ENCODE data around the gene GNB1.

The GNB1 gene

DNA sequence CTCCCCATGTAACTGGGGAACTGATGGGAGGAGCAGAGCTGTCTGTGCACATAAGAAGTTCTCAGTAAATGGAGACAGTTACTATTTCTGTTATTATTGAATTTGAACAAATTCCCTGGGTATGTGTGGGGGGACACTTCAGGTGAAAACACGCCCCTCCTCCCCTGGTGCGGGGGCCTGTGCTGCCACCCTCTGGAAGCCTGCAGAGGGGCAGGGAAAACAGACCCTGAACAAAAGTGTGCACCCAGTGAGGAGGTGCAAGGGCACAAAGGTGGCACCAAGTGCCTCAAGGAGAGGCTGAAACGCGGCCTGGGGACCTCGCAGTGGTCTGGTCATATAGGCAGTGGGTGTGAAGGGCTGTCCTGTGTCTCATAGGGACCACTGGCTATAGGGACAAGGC lies 94.4 kb downstream of the GNB1 start:
- POLR2A ChIA-PET: no interaction called here
- no peak for DNase-seq (ENCODE audit: extremely low spot score)

DNA sequence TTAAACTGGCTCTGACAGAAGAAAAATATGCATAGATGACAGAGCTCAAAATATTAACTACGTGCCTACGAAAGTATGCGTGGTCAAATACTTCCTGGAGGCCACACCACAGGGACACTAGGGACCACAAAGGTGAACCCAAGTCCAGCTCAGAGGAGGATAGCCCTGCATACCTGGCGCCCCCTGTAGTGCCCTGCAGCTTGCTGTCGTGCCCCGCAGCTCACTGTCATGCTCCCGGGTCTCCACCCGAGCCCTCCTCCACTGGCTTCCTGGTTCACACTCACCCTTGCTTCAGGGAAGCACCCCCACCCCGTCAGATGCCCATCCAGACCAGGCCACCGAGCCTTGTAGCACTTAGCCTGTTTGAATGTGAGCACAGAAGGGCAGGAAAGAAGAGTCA lies 95.9 kb downstream of the GNB1 start:
- CTCF ChIA-PET: no interaction called here
- POLR2A ChIA-PET: no interaction called here
- DNase-seq (ENCODE audit: extremely low spot score): no peak
- TF ChIP-seq SP1 (IDR thresholded peaks at IDR 0.05) (no peak), CTBP1 (IDR thresholded peaks at IDR 0.05; ENCODE audit: borderline replicate concordance) (no peak), LEF1 (IDR thresholded peaks at IDR 0.05; ENCODE audit: borderline replicate concordance) (no peak), FOXM1 (IDR thresholded peaks at IDR 0.05; ENCODE audit: borderline replicate concordance) (no peak), FOXA1 (IDR thresholded peaks at IDR 0.05) (no peak), ELF4 (IDR thresholded peaks at IDR 0.05) (no peak), NFRKB (IDR thresholded peaks at IDR 0.05) (no peak), TARDBP (IDR thresholded peaks at IDR 0.05) (no peak)

More for the DNA sequence above, 94.4 kb downstream of the GNB1 start:
- CTCF ChIA-PET: no interaction called here
- TF ChIP-seq SUZ12 (IDR thresholded peaks at IDR 0.05) (no peak), FOXK2 (IDR thresholded peaks at IDR 0.05) (no peak), ELF4 (IDR thresholded peaks at IDR 0.05) (no peak), ZNF384 (IDR thresholded peaks at IDR 0.05) (no peak), ARNT (IDR thresholded peaks at IDR 0.05) (no peak), NFRKB (IDR thresholded peaks at IDR 0.05) (no peak), FOXM1 (IDR thresholded peaks at IDR 0.05; ENCODE audit: borderline replicate concordance) (no peak), L3MBTL2 (conservative IDR thresholded peaks at IDR 0.05) (no peak), BHLHE40 (IDR thresholded peaks at IDR 0.05; ENCODE audit: borderline replicate concordance) (no peak)

DNA sequence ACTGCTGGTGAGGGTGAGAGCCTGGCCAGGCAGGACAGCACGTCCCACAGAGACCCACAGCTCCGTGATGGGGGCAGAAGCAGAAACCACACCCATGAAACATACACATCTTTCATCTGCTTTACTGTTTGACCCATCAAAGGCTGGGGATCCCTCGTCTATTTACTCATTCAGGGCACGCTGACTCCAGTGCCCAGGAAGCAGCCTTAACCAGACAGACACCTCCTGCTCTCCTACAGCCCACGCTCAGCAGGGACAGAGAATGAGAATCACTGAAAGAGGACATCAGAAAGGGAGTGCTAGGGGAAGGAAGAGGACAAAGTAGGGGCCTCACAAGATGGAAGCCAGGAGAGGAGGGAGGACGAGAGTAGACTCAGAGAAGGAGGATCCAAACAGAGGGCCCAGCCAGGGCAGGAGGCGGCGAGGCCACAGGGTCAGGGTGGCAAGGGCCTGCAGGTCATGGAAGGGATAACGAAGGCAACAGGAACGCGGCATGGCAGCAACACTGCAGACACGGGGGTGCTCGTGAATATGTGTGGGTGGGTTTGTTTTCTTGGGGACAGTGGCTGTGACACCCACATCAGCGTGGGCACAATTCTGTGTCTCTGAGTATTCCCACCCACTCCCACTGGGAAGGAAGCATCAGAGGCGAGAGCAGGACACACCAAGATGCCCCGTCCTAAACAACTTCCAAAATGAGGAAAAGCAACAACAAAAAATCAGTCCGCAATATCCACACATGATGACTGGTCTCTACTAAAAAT lies 97.2 kb downstream of the GNB1 start:
- TF ChIP-seq SUZ12 (IDR thresholded peaks at IDR 0.05): no peak
- no peak for TF ChIP-seq ARNT (IDR thresholded peaks at IDR 0.05)
- ChIA-PET CTCF (no interaction called here), POLR2A (no interaction called here)
- DNase-seq (ENCODE audit: extremely low spot score): no peak

DNA sequence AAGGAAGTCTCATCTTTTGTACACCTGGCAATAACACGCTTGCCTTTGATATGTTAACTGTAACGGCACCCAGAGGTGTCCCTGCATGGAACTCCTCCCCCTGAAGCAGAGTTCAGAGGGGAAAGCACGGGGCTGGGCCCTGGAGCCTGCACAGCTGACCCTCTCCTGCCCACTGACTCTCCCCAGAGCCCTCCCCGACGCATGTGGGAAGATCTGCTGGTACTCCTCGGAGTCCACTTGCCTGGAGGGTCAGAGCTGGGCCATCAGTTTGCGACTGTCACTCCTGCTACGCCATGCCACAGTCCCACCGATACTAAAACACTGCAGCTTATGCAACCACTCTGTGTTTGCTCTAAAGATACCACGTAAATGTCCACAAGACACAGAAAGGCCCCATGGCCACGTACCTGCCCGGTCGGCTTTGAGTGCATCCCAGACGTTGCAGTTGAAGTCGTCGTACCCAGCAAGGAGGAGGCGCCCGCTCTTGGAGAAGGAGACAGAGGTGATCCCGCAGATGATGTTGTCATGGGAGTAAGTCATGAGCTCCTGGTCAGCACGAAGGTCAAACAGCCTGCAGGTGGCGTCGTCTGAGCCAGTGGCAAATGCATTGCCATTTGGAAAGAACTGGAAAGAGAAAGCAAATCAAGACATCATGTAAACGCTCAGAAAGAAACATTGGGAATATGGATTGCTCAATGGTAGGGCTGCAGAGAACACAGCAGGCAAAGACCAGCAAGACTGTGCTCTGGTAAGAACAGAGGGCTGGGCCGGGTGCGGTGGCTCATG lies 102.0 kb downstream of the GNB1 start:
- CTCF ChIA-PET: interaction anchor here (0.7 to 1.7 kb wide), 5 partner anchors 8 to 134 kb away, joined by 3 to 11 read pairs (median 3); no protein-coding TSS in a partner anchor
- DNase-seq (ENCODE audit: extremely low spot score): peak; percentile 34
- POLR2A ChIA-PET: interaction anchor here (1.2 kb wide), 2 partner anchors 9 to 119 kb away, joined by 3 to 4 read pairs; no protein-coding TSS in a partner anchor
- TF ChIP-seq NFRKB (IDR thresholded peaks at IDR 0.05): no peak

DNA sequence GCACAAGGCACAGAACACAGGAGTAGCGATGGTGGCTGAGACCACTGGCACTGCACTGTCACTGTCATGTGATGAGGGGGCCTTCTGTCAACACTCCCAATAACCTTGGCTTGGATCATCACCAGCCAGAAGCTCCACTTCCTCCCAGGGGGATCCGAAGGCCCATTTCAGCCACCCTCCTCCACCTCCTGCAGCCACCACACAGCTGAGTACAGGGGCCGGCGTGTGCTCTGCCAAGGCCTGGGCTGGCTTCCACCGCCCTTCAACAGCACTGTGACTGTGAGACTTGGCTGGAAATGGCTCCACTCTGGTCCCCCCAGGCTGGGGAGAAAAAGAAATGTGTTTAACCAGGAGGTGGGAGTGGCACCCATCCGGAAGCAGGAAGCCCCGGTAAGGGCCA lies 102.8 kb downstream of the GNB1 start:
- no peak for DNase-seq (ENCODE audit: extremely low spot score)
- TF ChIP-seq ELF4 (IDR thresholded peaks at IDR 0.05) (no peak), ZNF384 (IDR thresholded peaks at IDR 0.05) (no peak), SUZ12 (IDR thresholded peaks at IDR 0.05) (no peak), FOXM1 (IDR thresholded peaks at IDR 0.05; ENCODE audit: borderline replicate concordance) (no peak), ARNT (IDR thresholded peaks at IDR 0.05) (no peak), BHLHE40 (IDR thresholded peaks at IDR 0.05; ENCODE audit: borderline replicate concordance) (no peak), HDGF (IDR thresholded peaks at IDR 0.05; ENCODE audit: borderline replicate concordance) (no peak), NFRKB (IDR thresholded peaks at IDR 0.05) (no peak), L3MBTL2 (conservative IDR thresholded peaks at IDR 0.05) (no peak), TARDBP (IDR thresholded peaks at IDR 0.05) (no peak), LEF1 (IDR thresholded peaks at IDR 0.05; ENCODE audit: borderline replicate concordance) (no peak), FOXK2 (IDR thresholded peaks at IDR 0.05) (no peak), SP1 (IDR thresholded peaks at IDR 0.05) (no peak), FOXA1 (IDR thresholded peaks at IDR 0.05) (no peak)
- TF ChIP-seq, protein P1, sequence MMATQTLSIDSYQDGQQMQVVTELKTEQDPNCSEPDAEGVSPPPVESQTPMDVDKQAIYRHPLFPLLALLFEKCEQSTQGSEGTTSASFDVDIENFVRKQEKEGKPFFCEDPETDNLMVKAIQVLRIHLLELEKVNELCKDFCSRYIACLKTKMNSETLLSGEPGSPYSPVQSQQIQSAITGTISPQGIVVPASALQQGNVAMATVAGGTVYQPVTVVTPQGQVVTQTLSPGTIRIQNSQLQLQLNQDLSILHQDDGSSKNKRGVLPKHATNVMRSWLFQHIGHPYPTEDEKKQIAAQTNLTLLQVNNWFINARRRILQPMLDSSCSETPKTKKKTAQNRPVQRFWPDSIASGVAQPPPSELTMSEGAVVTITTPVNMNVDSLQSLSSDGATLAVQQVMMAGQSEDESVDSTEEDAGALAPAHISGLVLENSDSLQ (IDR thresholded peaks at IDR 0.05): no peak
- CTCF ChIA-PET: interaction anchor here (1.7 kb wide), 1 partner anchor 118 kb away, joined by 11 read pairs; no protein-coding TSS in a partner anchor
- POLR2A ChIA-PET: interaction anchor here (1.2 kb wide), 2 partner anchors 8 to 119 kb away, joined by 3 to 4 read pairs; no protein-coding TSS in a partner anchor

DNA sequence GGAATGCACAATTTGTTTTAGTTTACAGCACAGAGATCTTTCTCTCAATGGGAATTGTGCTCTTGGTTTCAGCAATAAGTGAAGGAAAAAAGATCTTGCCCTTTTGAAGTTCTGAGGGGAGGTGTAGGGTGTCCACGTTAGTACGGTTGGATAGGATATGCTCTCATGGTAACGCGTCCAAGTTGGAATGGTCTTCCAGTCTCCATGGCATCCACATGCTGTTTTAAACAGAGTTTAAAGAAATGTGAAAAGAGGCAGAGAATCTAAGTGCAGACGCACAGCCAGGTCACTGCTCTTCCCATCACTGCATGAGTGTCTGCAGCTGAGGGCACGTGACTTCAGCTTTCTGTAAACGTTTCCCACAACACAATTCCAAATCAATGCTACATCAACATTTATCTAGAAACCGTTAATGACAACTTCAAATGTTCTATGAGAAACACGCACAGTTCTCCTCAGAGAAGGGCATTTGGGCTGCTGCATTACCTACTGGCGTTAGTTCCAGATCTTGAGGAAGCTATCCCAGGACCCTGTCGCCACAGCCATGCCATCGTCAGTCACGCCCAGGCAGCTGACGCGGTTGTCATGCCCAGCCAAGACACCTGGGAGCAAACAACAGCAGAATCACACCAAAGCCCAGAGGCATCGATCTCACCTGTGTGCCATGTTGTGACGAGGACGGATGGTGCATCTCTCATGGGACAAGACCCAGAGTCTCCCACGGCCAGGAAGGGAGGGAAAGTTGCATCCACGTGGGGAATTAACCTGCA lies 103.9 kb downstream of the GNB1 start:
- DNase-seq (ENCODE audit: extremely low spot score): no peak
- CTCF ChIA-PET: no interaction called here
- TF ChIP-seq ARNT (IDR thresholded peaks at IDR 0.05) (no peak), FOXK2 (IDR thresholded peaks at IDR 0.05) (no peak)
- TF ChIP-seq, protein P1 (IDR thresholded peaks at IDR 0.05): no peak
- POLR2A ChIA-PET: no interaction called here

DNA sequence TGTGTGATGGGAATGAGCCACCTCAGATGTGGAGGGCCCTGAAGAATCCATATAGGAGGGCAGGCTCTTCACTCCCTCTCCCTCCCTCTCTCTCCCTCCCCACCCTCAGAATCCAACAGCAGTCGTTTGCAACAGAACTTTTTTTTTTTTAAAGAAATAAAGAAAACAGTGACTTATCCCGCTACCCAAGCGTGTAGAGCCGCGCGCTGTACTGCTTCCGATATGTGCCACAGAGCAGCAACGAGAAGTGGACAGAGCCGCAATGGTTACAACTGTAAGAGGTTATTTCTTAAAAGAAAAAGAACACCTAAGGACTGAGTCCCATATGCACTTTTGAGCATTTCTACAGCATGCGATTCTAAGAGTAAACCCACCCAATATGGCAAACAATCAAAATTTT lies 105.2 kb downstream of the GNB1 start:
- CTCF ChIA-PET: no interaction called here
- no peak for TF ChIP-seq FOXM1 (IDR thresholded peaks at IDR 0.05; ENCODE audit: borderline replicate concordance)
- no peak for TF ChIP-seq TARDBP (IDR thresholded peaks at IDR 0.05)
- TF ChIP-seq FOXK2 (IDR thresholded peaks at IDR 0.05): no peak
- no peak for TF ChIP-seq HDGF (IDR thresholded peaks at IDR 0.05; ENCODE audit: borderline replicate concordance)
- TF ChIP-seq FOXA1 (IDR thresholded peaks at IDR 0.05): no peak
- TF ChIP-seq, protein P1 (IDR thresholded peaks at IDR 0.05): no peak
- TF ChIP-seq ARNT (IDR thresholded peaks at IDR 0.05): no peak
- TF ChIP-seq L3MBTL2 (conservative IDR thresholded peaks at IDR 0.05): no peak
- no peak for TF ChIP-seq ELF4 (IDR thresholded peaks at IDR 0.05)
- TF ChIP-seq ZNF384 (IDR thresholded peaks at IDR 0.05): no peak
- TF ChIP-seq NFRKB (IDR thresholded peaks at IDR 0.05): no peak
- no peak for TF ChIP-seq SP1 (IDR thresholded peaks at IDR 0.05)
- TF ChIP-seq LEF1 (IDR thresholded peaks at IDR 0.05; ENCODE audit: borderline replicate concordance): no peak
- TF ChIP-seq SUZ12 (IDR thresholded peaks at IDR 0.05): no peak
- TF ChIP-seq BHLHE40 (IDR thresholded peaks at IDR 0.05; ENCODE audit: borderline replicate concordance): no peak
- no peak for TF ChIP-seq CTBP1 (IDR thresholded peaks at IDR 0.05; ENCODE audit: borderline replicate concordance)
- POLR2A ChIA-PET: no interaction called here
- DNase-seq (ENCODE audit: extremely low spot score): no peak
